Measurements from ENCODE around the gene UGT1A9. TPM values are rescaled to one million over a fixed set of nuclear protein-coding genes. Genes with fewer than 3 reads are reported as not detected.
"Not testable (repeated sequence)": the region's sequence is repeated elsewhere in the genome, so short reads cannot be mapped to it uniquely, and the experiment has no call there.

UGT1A9 gene
- total RNA-seq, 4 donors from 2014 or later: not detected

GRCh38 chr2:233698740-233699139, 27.0 kb downstream of the UGT1A9 start:
- ATAC-seq: no peak
- no peak overlapping the region for H3K27ac ChIP-seq
- no peaks in the 10 kb centered on the region for H3K4me1 ChIP-seq
- no peaks in the 10 kb centered on the region for H3K27me3 ChIP-seq
- no peak overlapping the region for H3K4me3 ChIP-seq
- TF ChIP-seq EP300 (IDR thresholded peaks at IDR 0.05) (no peak), POLR2A (IDR thresholded peaks at IDR 0.05) (no peak), POLR2AphosphoS5 (IDR thresholded peaks at IDR 0.05) (no peak), CTCF (IDR thresholded peaks at IDR 0.05) (no peak)
- H3K36me3 ChIP-seq: no peaks in the 10 kb centered on the region
- WGBS, 2 donors (ENCODE audit: low coverage in 1 of 2): 53 to 84% methylated on average over 2 to 4 of the region's 4 CpGs
- H3K9me3 ChIP-seq: no peaks in the 10 kb centered on the region

- TF ChIP-seq CTCF (IDR thresholded peaks at IDR 0.05) (no peak), POLR2AphosphoS5 (IDR thresholded peaks at IDR 0.05) (no peak), POLR2A (IDR thresholded peaks at IDR 0.05) (no peak), EP300 (IDR thresholded peaks at IDR 0.05) (no peak)
- no peaks in the 10 kb centered on the region for H3K9me3 ChIP-seq
- no peaks in the 10 kb centered on the region for H3K36me3 ChIP-seq
- H3K27ac ChIP-seq: no peak overlapping the region
- no peak overlapping the region for H3K4me3 ChIP-seq
- WGBS, 2 donors (ENCODE audit: low coverage in 1 of 2): 92 to 100% methylated on average over 3 to 8 of the region's 8 CpGs
- no peak for ATAC-seq
- no peaks in the 10 kb centered on the region for H3K27me3 ChIP-seq
- H3K4me1 ChIP-seq: no peaks in the 10 kb centered on the region
These were observed 27.8 kb downstream of the UGT1A9 start for GRCh38 chr2:233699424-233700027.

GRCh38 chr2:233700028-233700635, 28.4 kb downstream of the UGT1A9 start:
- no peak for ATAC-seq
- Histone ChIP-seq H3K4me3 (no peak overlapping the region), H3K27me3 (no peaks in the 10 kb centered on the region), H3K4me1 (no peaks in the 10 kb centered on the region), H3K9me3 (no peaks in the 10 kb centered on the region), H3K36me3 (no peaks in the 10 kb centered on the region), H3K27ac (no peak overlapping the region)
- WGBS, 2 donors (ENCODE audit: low coverage in 1 of 2): 43% methylated on average over 1 of the region's 1 CpG; no CpG with 5 or more reads in 1 of the 2 donors
- no peak for TF ChIP-seq EP300 (IDR thresholded peaks at IDR 0.05)

DNA sequence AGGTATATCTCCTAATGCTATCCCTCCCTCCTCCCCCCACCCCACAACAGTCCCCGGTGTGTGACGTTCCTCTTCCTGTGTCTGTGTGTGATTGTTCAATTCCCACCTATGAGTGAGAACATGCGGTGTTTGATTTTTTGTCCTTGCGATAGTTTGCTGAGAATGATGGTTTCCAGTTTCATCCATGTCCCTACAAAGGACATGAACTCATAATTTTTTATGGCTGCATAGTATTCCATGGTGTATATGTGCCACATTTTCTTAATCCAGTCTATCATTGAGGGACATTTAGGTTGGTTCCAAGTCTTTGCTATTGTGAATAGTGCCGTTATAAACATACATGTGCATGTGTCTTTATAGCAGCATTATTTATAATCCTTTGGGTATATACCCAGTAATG, 29.1 kb downstream of the UGT1A9 start:
- not testable (repeated sequence) for H3K36me3 ChIP-seq, H3K4me3 ChIP-seq, H3K4me1 ChIP-seq, H3K9me3 ChIP-seq, H3K27me3 ChIP-seq, H3K27ac ChIP-seq, ATAC-seq
- 86 to 100% methylated on average over 1 to 2 of the region's 5 CpGs for WGBS, 2 donors (ENCODE audit: low coverage in 1 of 2)

- H3K9me3 ChIP-seq: no peaks in the 10 kb centered on the region
- H3K27me3 ChIP-seq: peaks cover 5% of the 10 kb centered on the region
- WGBS, 2 donors (ENCODE audit: low coverage in 1 of 2): 38 to 63% methylated on average over 3 of the region's 3 CpGs
- no peaks in the 10 kb centered on the region for H3K36me3 ChIP-seq
- H3K27ac ChIP-seq: no peak overlapping the region
- TF ChIP-seq CTCF (IDR thresholded peaks at IDR 0.05) (no peak), EP300 (IDR thresholded peaks at IDR 0.05) (no peak)
- H3K4me3 ChIP-seq: no peak overlapping the region
- ATAC-seq: no peak
- H3K4me1 ChIP-seq: no peaks in the 10 kb centered on the region
These were observed 30.5 kb downstream of the UGT1A9 start for GRCh38 chr2:233702238-233702637.

- WGBS, 2 donors (ENCODE audit: low coverage in 1 of 2): 77 to 80% methylated on average over 1 to 4 of the region's 4 CpGs
- Histone ChIP-seq H3K36me3 (no peaks in the 10 kb centered on the region), H3K4me3 (no peak overlapping the region), H3K27ac (no peak overlapping the region), H3K9me3 (no peaks in the 10 kb centered on the region), H3K4me1 (no peaks in the 10 kb centered on the region), H3K27me3 (peaks cover 13% of the 10 kb centered on the region)
- no peak for ATAC-seq
- TF ChIP-seq POLR2AphosphoS5 (IDR thresholded peaks at IDR 0.05): no peak
- TF ChIP-seq POLR2A (IDR thresholded peaks at IDR 0.05): no peak
- TF ChIP-seq CTCF (IDR thresholded peaks at IDR 0.05): no peak
- TF ChIP-seq EP300 (IDR thresholded peaks at IDR 0.05): no peak
These were observed 34.3 kb downstream of the UGT1A9 start for GRCh38 chr2:233705911-233706506.

Data from gastroesophageal sphincter (tissue), 4 donors.